H9 (cell line): ENCODE results near the gene ICE2. TPM values are rescaled to one million over a fixed set of nuclear protein-coding genes. Genes with fewer than 3 reads are reported as not detected.

Experiments used
- DNase-seq: peaks from one replicate; pipeline ENCODE4 v3.0.0-alpha.2; 2017
- H2AFZ ChIP-seq: one replicate; pipeline ENCODE4 v1.6.1; 2013; ENCODE audit warnings: mild to moderate bottlenecking, low read length, control low read depth, moderate library complexity
- H2AK5ac ChIP-seq: 2 replicates; pipeline ENCODE4 v1.6.1; 2013; ENCODE audit warnings: low read length, control low read depth, mixed read lengths; ENCODE audit not compliant: insufficient read length
- H2BK120ac ChIP-seq: one replicate; pipeline ENCODE4 v1.6.1; 2013; ENCODE audit warnings: low read depth, mild to moderate bottlenecking, low read length, control low read depth, inconsistent platforms; ENCODE audit not compliant: poor library complexity, severe bottlenecking
- H2BK12ac ChIP-seq: 2 replicates; pipeline ENCODE4 v1.6.1; 2013; ENCODE audit warnings: low read length, control low read depth, mixed read lengths, low read depth; ENCODE audit not compliant: insufficient read length
- H2BK15ac ChIP-seq: 2 replicates; pipeline ENCODE4 v1.6.1; 2013; ENCODE audit warnings: low read depth, low read length, control low read depth
- H2BK20ac ChIP-seq: one replicate; pipeline ENCODE4 v1.6.1; 2013; ENCODE audit warnings: low read depth, mild to moderate bottlenecking, low read length, control low read depth, inconsistent platforms; ENCODE audit not compliant: poor library complexity, severe bottlenecking
- H2BK5ac ChIP-seq: 2 replicates; pipeline ENCODE4 v1.6.1; 2013; ENCODE audit warnings: low read length, control low read depth, mixed read lengths; ENCODE audit not compliant: insufficient read length
- H3K14ac ChIP-seq: 2 replicates; pipeline ENCODE4 v1.6.1; 2013; ENCODE audit warnings: low read length, control low read depth; ENCODE audit not compliant: insufficient read depth
- H3K18ac ChIP-seq: 2 replicates; pipeline ENCODE4 v1.6.1; 2013; ENCODE audit warnings: low read depth, mild to moderate bottlenecking, mixed read lengths, low read length, control low read depth; ENCODE audit not compliant: insufficient read length
- H3K23ac ChIP-seq: 2 replicates; pipeline ENCODE4 v1.6.1; 2013; ENCODE audit warnings: low read length, control low read depth, mixed read lengths, low read depth; ENCODE audit not compliant: insufficient read length
- H3K23me2 ChIP-seq: 2 replicates; pipeline ENCODE4 v1.6.1; 2013; ENCODE audit warnings: low read depth, mild to moderate bottlenecking, mixed read lengths, low read length, control low read depth; ENCODE audit not compliant: insufficient read length, poor library complexity, severe bottlenecking
- H3K27ac ChIP-seq: 2 replicates; pipeline ENCODE4 v1.5.1; 2013; ENCODE audit warnings: low read length, control low read depth, mixed read lengths, low read depth; ENCODE audit not compliant: insufficient read length
- H3K27me3 ChIP-seq: 2 replicates; pipeline ENCODE4 v1.6.1; 2013; ENCODE audit warnings: low read length, control low read depth, inconsistent platforms; ENCODE audit not compliant: insufficient read depth
- H3K4ac ChIP-seq: 2 replicates; pipeline ENCODE4 v1.6.1; 2013; ENCODE audit warnings: low read depth, mild to moderate bottlenecking, control low read depth, inconsistent platforms, low read length, moderate library complexity
- H3K4me1 ChIP-seq: 2 replicates; pipeline ENCODE4 v1.6.1; 2013; ENCODE audit warnings: low read length, control low read depth, inconsistent platforms; ENCODE audit not compliant: insufficient read depth
- H3K4me2 ChIP-seq: 2 replicates; pipeline ENCODE4 v1.6.1; 2013; ENCODE audit warnings: low read length, control low read depth, mixed read lengths; ENCODE audit not compliant: insufficient read length, insufficient read depth
- H3K56ac ChIP-seq: 2 replicates; pipeline ENCODE4 v1.6.1; 2013; ENCODE audit warnings: low read depth, mild to moderate bottlenecking, mixed read lengths, low read length, control low read depth; ENCODE audit not compliant: insufficient read length
- H3K79me1 ChIP-seq: 2 replicates; pipeline ENCODE4 v1.6.1; 2013; ENCODE audit warnings: low read depth, mild to moderate bottlenecking, moderate library complexity, low read length, control low read depth, inconsistent platforms; ENCODE audit not compliant: insufficient read depth, poor library complexity, severe bottlenecking
- H3K79me2 ChIP-seq: 2 replicates; pipeline ENCODE4 v1.6.1; 2013; ENCODE audit warnings: low read length, control low read depth, inconsistent platforms; ENCODE audit not compliant: insufficient read depth
- H3K9ac ChIP-seq: 2 replicates; pipeline ENCODE4 v1.6.1; 2013; ENCODE audit warnings: low read length, control low read depth, mixed read lengths; ENCODE audit not compliant: insufficient read length; ENCODE audit errors: extremely low read depth
- H3K9me3 ChIP-seq: one replicate; pipeline ENCODE4 v1.6.1; 2013; ENCODE audit warnings: low read depth, low read length, inconsistent platforms; ENCODE audit not compliant: control insufficient read depth
- H3T11ph ChIP-seq: one replicate; pipeline ENCODE4 v1.6.1; 2013; ENCODE audit warnings: mild to moderate bottlenecking, low read length, control low read depth, inconsistent platforms
- H4K20me1 ChIP-seq: one replicate; pipeline ENCODE4 v1.6.1; 2013; ENCODE audit not compliant: control insufficient read depth, insufficient read length, insufficient read depth
- H4K5ac ChIP-seq: 2 replicates; pipeline ENCODE4 v1.6.1; 2013; ENCODE audit warnings: low read depth, mild to moderate bottlenecking, mixed read lengths, low read length, control low read depth; ENCODE audit not compliant: insufficient read length
- H4K8ac ChIP-seq: replicated peaks from 2 replicates; pipeline ENCODE4 v1.6.1; 2013; ENCODE audit warnings: low read length, control low read depth, mixed read lengths, low read depth; ENCODE audit not compliant: insufficient read length
- H4K91ac ChIP-seq: 2 replicates; pipeline ENCODE4 v1.6.1; 2013; ENCODE audit warnings: low read depth, mild to moderate bottlenecking, moderate library complexity, mixed read lengths, low read length, control low read depth; ENCODE audit not compliant: insufficient read length
- H3K27ac Mint-ChIP-seq, 3 experiments: 2 replicates in 2 of 3; 3 replicates in 1 of 3; pipeline ENCODE4 v1.8.0; 2020 to 2021; ENCODE audit warnings: mixed read lengths in 3 of 3, mild to moderate bottlenecking in 1 of 3, moderate library complexity in 1 of 3
- H3K27me3 Mint-ChIP-seq: 2 replicates; pipeline ENCODE4 v1.8.0; 2021; ENCODE audit warnings: low read depth, mild to moderate bottlenecking, moderate library complexity, mixed read lengths
- H3K36me3 Mint-ChIP-seq, 3 experiments: 2 replicates in 2 of 3; 3 replicates in 1 of 3; pipeline ENCODE4 v1.8.0; 2020 to 2021; ENCODE audit warnings: low read depth in 3 of 3, mixed read lengths in 3 of 3; ENCODE audit not compliant: insufficient read depth in 1 of 3
- H3K4me1 Mint-ChIP-seq, 2 experiments: 2 replicates each; pipeline ENCODE4 v1.8.0; 2020; ENCODE audit warnings: mixed read lengths in 2 of 2
- H3K4me3 Mint-ChIP-seq, 2 experiments: 2 replicates in 1 of 2; 3 replicates in 1 of 2; pipeline ENCODE4 v1.8.0; 2020 to 2021; ENCODE audit warnings: mild to moderate bottlenecking in 2 of 2, mixed read lengths in 2 of 2, moderate library complexity in 1 of 2
- H3K9me3 Mint-ChIP-seq, 2 experiments: 2 replicates in 1 of 2; 3 replicates in 1 of 2; pipeline ENCODE4 v1.8.0; 2020; ENCODE audit warnings: mild to moderate bottlenecking in 2 of 2, mixed read lengths in 2 of 2, moderate library complexity in 1 of 2
- CTCF ChIP-seq: fragments of 200-600 bp; sonication (generic); conservative IDR thresholded peaks from 3 replicates; pipeline ENCODE4 v1.8.0; 2021; ENCODE audit warnings: antibody characterized with exemption, mild to moderate bottlenecking
- WGBS: extraction: QIAGEN DNeasy Blood & Tissue Kit; methylation state at CpG from one replicate; pipeline ENCODE4 v1.1.7; 2013; ENCODE audit warnings: missing lambda C conversion rate, low lambda C conversion rate, mixed read lengths; ENCODE audit not compliant: insufficient read length; ENCODE audit errors: extremely low coverage; 5-methylcytosine and 5-hydroxymethylcytosine counted together
- total RNA-seq: library from RNA; stranded (reverse); gene quantifications from 2 replicates; pipeline ENCODE4 v1.2.1, GENCODE V29; 2021

Gene ICE2
- total RNA-seq, 1 experiment from 2014 or later, result 76.3 TPM

GRCh38 chr15:60389261-60390077 is 89.5 kb downstream of the ICE2 start:
- Histone ChIP-seq H3K27ac (no peak overlapping the region), H4K20me1 (no peaks in the 10 kb centered on the region), H2BK120ac (no peak overlapping the region), H2BK20ac (no peak overlapping the region), H3T11ph (no peak overlapping the region), H3K56ac (no peak overlapping the region), H3K14ac (no peak overlapping the region), H3K27me3 (no peaks in the 10 kb centered on the region), H3K4ac (no peak overlapping the region), H3K79me1 (no peaks in the 10 kb centered on the region), H3K23ac (no peak overlapping the region), H2BK15ac (no peak overlapping the region), H2AK5ac (no peak overlapping the region), H2AFZ (no peak overlapping the region), H3K9ac (no peak overlapping the region), H3K4me2 (no peak overlapping the region), H3K23me2 (no peaks in the 10 kb centered on the region), H4K91ac (no peak overlapping the region), H3K9me3 (no peaks in the 10 kb centered on the region), H4K5ac (no peak overlapping the region), H2BK12ac (no peak overlapping the region), H2BK5ac (no peak overlapping the region), H4K8ac (no peak overlapping the region), H3K18ac (no peak overlapping the region), H3K4me1 (peaks cover 12% of the 10 kb centered on the region; the same call in 1 of the 2 replicates), H3K79me2 (peaks cover 6% of the 10 kb centered on the region; the same call in 1 of the 2 replicates)
- Mint-ChIP-seq H3K27me3 (peaks cover 4% of the 10 kb centered on the region), H3K4me3 (no peak overlapping the region), H3K4me1 (peaks cover 35 to 36% of the 10 kb centered on the region in 2 experiments), H3K27ac (no peak overlapping the region), H3K9me3 (no peaks in the 10 kb centered on the region; a peak in 1 of 5 replicates), H3K36me3 (peaks cover 0 to 3% (median 3%) of the 10 kb centered on the region in 3 experiments; a peak in 1 of 7 replicates)
- TF ChIP-seq CTCF, result no peak
- no CpG with 5 or more reads among the region's 8 CpGs for WGBS
- no peak for DNase-seq
